Endodermal cell (in vitro differentiated cells): ENCODE results near the gene MBD3L1. TPM values are rescaled to one million over a fixed set of nuclear protein-coding genes. Genes with fewer than 3 reads are reported as not detected.
A peak's percentile ranks its signal among the peaks of the same experiment; 100 is the strongest.

Source experiments
- DNase-seq: peaks from one replicate; pipeline ENCODE4 v3.0.0-alpha.2; 2017
- H3K27ac ChIP-seq: 2 replicates; pipeline ENCODE4 v1.5.1; 2013; ENCODE audit warnings: mild to moderate bottlenecking, low read depth, low read length, moderate library complexity
- H3K27me3 ChIP-seq: 2 replicates; pipeline ENCODE4 v1.6.1; 2013; ENCODE audit warnings: mild to moderate bottlenecking, low read length, moderate library complexity; ENCODE audit not compliant: insufficient read depth, control insufficient read depth, poor library complexity, severe bottlenecking
- H3K36me3 ChIP-seq: 2 replicates; pipeline ENCODE4 v1.7.0; 2013; ENCODE audit warnings: mild to moderate bottlenecking, low read length, moderate library complexity; ENCODE audit not compliant: control insufficient read depth, insufficient read depth
- H3K4me1 ChIP-seq: one replicate; pipeline ENCODE4 v1.7.0; 2013; ENCODE audit warnings: low read length; ENCODE audit not compliant: control insufficient read depth, insufficient read depth
- H3K4me3 ChIP-seq: 2 replicates; pipeline ENCODE4 v1.5.1; 2013; ENCODE audit warnings: mild to moderate bottlenecking, low read length, moderate library complexity
- H3K9ac ChIP-seq: 2 replicates; pipeline ENCODE4 v1.6.1; 2013; ENCODE audit warnings: mild to moderate bottlenecking, low read length, moderate library complexity; ENCODE audit not compliant: poor library complexity, severe bottlenecking; ENCODE audit errors: extremely low read depth
- H3K9me3 ChIP-seq: 2 replicates; pipeline ENCODE4 v1.6.1; 2013; ENCODE audit warnings: mild to moderate bottlenecking, low read length, moderate library complexity; ENCODE audit not compliant: control insufficient read depth
- H3K27ac Mint-ChIP-seq: 2 replicates; pipeline ENCODE4 v1.8.0; 2020; ENCODE audit warnings: mixed read lengths
- H3K27me3 Mint-ChIP-seq: 2 replicates; pipeline ENCODE4 v1.8.0; 2021; ENCODE audit warnings: mild to moderate bottlenecking, mixed read lengths; ENCODE audit not compliant: insufficient read depth
- H3K36me3 Mint-ChIP-seq: 2 replicates; pipeline ENCODE4 v1.8.0; 2020; ENCODE audit warnings: low read depth, mixed read lengths
- H3K4me1 Mint-ChIP-seq: 2 replicates; pipeline ENCODE4 v1.8.0; 2020; ENCODE audit warnings: mixed read lengths
- H3K4me3 Mint-ChIP-seq: 2 replicates; pipeline ENCODE4 v1.8.0; 2020; ENCODE audit warnings: mild to moderate bottlenecking, moderate library complexity, mixed read lengths
- H3K9me3 Mint-ChIP-seq: 2 replicates; pipeline ENCODE4 v1.8.0; 2020; ENCODE audit warnings: mild to moderate bottlenecking, mixed read lengths
- WGBS, 2 experiments: methylation state at CpG; one replicate each; pipeline versions ENCODE4 v1.1.5 to v1.1.7; 2013; ENCODE audit warnings: missing lambda C conversion rate in 2 of 2, mixed read lengths in 1 of 2; ENCODE audit not compliant: insufficient coverage in 1 of 2, insufficient read length in 1 of 2; 5-methylcytosine and 5-hydroxymethylcytosine counted together
- total RNA-seq, 2 donors: library from RNA; stranded (reverse); fragmentation: NEBNext Ultra II Directional in 1 of 2; extraction: Animal tissue kit (Norgen Biotek cat#: 25700) in 1 of 2; gene quantifications; 2 replicates in 1 of 2; 3 replicates in 1 of 2; pipeline ENCODE4 v1.2.1, GENCODE V29; 2021
- TF ChIP-seq, protein P1 (sequence below): fragments of 200-600 bp; sonication (generic); conservative IDR thresholded peaks from 2 replicates; pipeline ENCODE4 v1.5.0; 2021; ENCODE audit warnings: antibody characterized with exemption, mild to moderate bottlenecking

MBD3L1 gene
- total RNA-seq, 2 donors from 2014 or later = not detected

- no peak overlapping the region for H3K4me3 Mint-ChIP-seq
- Histone ChIP-seq H3K9me3 (peaks cover 99% of the 10 kb centered on the region), H3K27me3 (no peaks in the 10 kb centered on the region), H3K27ac (no peak overlapping the region), H3K36me3 (peaks cover 77% of the 10 kb centered on the region), H3K9ac (no peak overlapping the region), H3K4me1 (no peaks in the 10 kb centered on the region), H3K4me3 (peak overlapping the region; percentile 9)
- no peak for DNase-seq
- no peaks in the 10 kb centered on the region for H3K4me1 Mint-ChIP-seq
- H3K27ac Mint-ChIP-seq = no peak overlapping the region
- peaks cover 98% of the 10 kb centered on the region for H3K9me3 Mint-ChIP-seq
- TF ChIP-seq, protein P1, sequence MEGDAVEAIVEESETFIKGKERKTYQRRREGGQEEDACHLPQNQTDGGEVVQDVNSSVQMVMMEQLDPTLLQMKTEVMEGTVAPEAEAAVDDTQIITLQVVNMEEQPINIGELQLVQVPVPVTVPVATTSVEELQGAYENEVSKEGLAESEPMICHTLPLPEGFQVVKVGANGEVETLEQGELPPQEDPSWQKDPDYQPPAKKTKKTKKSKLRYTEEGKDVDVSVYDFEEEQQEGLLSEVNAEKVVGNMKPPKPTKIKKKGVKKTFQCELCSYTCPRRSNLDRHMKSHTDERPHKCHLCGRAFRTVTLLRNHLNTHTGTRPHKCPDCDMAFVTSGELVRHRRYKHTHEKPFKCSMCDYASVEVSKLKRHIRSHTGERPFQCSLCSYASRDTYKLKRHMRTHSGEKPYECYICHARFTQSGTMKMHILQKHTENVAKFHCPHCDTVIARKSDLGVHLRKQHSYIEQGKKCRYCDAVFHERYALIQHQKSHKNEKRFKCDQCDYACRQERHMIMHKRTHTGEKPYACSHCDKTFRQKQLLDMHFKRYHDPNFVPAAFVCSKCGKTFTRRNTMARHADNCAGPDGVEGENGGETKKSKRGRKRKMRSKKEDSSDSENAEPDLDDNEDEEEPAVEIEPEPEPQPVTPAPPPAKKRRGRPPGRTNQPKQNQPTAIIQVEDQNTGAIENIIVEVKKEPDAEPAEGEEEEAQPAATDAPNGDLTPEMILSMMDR = no peak
- WGBS, 2 experiments = 87 to 94% methylated on average over 5 to 9 of the region's 10 CpGs
- peaks cover 88% of the 10 kb centered on the region for H3K36me3 Mint-ChIP-seq
- no peaks in the 10 kb centered on the region for H3K27me3 Mint-ChIP-seq
Observed at GRCh38 chr19:8811315-8812172, 20.6 kb upstream of the MBD3L1 start.

GRCh38 chr19:8814176-8814575, 18.0 kb upstream of the MBD3L1 start:
- peak overlapping the region; percentile 56 for H3K4me3 ChIP-seq
- Mint-ChIP-seq H3K4me3 (no peak overlapping the region), H3K4me1 (no peaks in the 10 kb centered on the region), H3K27me3 (no peaks in the 10 kb centered on the region), H3K9me3 (peaks cover 96% of the 10 kb centered on the region), H3K36me3 (peaks cover 95% of the 10 kb centered on the region), H3K27ac (no peak overlapping the region)
- H3K27ac ChIP-seq = no peak overlapping the region
- H3K27me3 ChIP-seq = no peaks in the 10 kb centered on the region
- WGBS, 2 experiments = 89 to 100% methylated on average over 1 to 3 of the region's 3 CpGs
- DNase-seq = no peak
- no peak overlapping the region for H3K9ac ChIP-seq
- peaks cover 100% of the 10 kb centered on the region for H3K9me3 ChIP-seq
- TF ChIP-seq, protein P1 = no peak
- H3K4me1 ChIP-seq = no peaks in the 10 kb centered on the region
- peaks cover 81% of the 10 kb centered on the region for H3K36me3 ChIP-seq

- peaks cover 99% of the 10 kb centered on the region for H3K36me3 Mint-ChIP-seq
Observed at GRCh38 chr19:8815780-8816179, 16.4 kb upstream of the MBD3L1 start.

More at GRCh38 chr19:8815780-8816179, 16.4 kb upstream of the MBD3L1 start:
- Histone ChIP-seq H3K27me3 (no peaks in the 10 kb centered on the region), H3K4me3 (peak overlapping the region; percentile 56), H3K9me3 (peaks cover 99% of the 10 kb centered on the region), H3K27ac (no peak overlapping the region), H3K36me3 (peaks cover 84% of the 10 kb centered on the region), H3K4me1 (no peaks in the 10 kb centered on the region), H3K9ac (no peak overlapping the region)
- Mint-ChIP-seq H3K27ac (no peak overlapping the region), H3K27me3 (no peaks in the 10 kb centered on the region), H3K9me3 (peaks cover 97% of the 10 kb centered on the region), H3K4me1 (no peaks in the 10 kb centered on the region), H3K4me3 (no peak overlapping the region)
- TF ChIP-seq, protein P1 = no peak
- no peak for DNase-seq
- WGBS, 2 experiments = 75 to 80% methylated on average over 1 to 2 of the region's 2 CpGs
